Mammary epithelial cell (primary cell): Measurements from ENCODE around the gene KDM4C.

Experiments
- EZH2 ChIP-seq: IDR thresholded peaks from 2 replicates; pipeline ENCODE4 v1.6.1; 2012; ENCODE audit warnings: low read length, inconsistent platforms, borderline replicate concordance
- TF ChIP-seq, protein P1 (sequence below), 2 donors: IDR thresholded peaks in 1 of 2; conservative IDR thresholded peaks in 1 of 2; 2 replicates each; pipeline ENCODE4 v1.5.1; 2011 to 2012; ENCODE audit warnings: inconsistent platforms in 2 of 2, low read length in 2 of 2, mild to moderate bottlenecking in 2 of 2, control low read depth in 1 of 2, low read depth in 1 of 2; ENCODE audit not compliant: insufficient read depth in 1 of 2; ENCODE audit errors: extremely low read depth in 1 of 2

DNA sequence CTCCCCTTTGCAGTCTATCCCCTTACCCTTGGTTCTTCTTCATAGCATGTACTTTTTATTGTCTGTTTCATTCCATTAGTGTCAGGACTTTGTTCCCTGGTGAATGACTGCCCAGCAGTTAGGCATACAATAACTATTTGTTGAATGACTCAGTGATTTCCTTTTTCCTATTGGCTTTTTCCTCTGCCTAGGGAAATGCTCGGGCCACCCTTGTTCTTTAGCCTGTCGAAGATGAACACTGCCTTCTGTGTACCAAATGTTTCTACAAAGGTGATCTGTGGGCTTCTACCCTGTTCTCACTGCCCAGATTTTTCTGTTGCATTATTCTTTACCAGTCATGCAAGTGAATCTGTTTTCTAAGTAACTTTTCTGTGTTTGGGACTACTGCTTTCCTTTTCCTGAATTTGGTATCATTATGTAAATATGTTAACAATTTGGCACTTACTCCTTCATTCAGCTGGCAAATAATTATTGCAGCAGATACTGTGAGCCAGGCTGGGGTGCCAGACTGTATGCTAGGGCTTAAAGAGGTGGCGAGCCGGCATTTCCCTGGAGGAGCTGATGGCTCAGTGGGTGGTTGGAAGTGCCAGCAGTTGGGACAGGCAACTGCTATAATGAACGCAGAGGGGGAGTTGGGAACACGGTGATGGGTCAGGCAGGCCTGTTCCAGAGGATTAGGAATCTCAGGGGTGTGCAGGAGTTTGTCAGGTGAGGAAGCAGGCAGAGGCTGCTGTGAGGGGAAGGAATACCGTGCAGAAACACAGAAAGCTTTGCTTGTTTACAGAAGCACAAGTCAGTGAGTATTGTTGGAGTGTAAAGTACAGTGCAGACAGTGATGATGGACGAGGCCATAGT lies 30.6 kb downstream of the KDM4C start:
- TF ChIP-seq, protein P1, sequence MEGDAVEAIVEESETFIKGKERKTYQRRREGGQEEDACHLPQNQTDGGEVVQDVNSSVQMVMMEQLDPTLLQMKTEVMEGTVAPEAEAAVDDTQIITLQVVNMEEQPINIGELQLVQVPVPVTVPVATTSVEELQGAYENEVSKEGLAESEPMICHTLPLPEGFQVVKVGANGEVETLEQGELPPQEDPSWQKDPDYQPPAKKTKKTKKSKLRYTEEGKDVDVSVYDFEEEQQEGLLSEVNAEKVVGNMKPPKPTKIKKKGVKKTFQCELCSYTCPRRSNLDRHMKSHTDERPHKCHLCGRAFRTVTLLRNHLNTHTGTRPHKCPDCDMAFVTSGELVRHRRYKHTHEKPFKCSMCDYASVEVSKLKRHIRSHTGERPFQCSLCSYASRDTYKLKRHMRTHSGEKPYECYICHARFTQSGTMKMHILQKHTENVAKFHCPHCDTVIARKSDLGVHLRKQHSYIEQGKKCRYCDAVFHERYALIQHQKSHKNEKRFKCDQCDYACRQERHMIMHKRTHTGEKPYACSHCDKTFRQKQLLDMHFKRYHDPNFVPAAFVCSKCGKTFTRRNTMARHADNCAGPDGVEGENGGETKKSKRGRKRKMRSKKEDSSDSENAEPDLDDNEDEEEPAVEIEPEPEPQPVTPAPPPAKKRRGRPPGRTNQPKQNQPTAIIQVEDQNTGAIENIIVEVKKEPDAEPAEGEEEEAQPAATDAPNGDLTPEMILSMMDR (conservative IDR thresholded peaks at IDR 0.05 in 1 of 2, IDR thresholded peaks at IDR 0.05 in 1 of 2; ENCODE audit: extremely low read depth in 1 of 2, insufficient read depth in 1 of 2, low read depth in 1 of 2, low read length in 2 of 2) = no peak
- TF ChIP-seq EZH2 = no peak
